Dedifferentiated amniotic fluid mesenchymal stem cell (primary cell): ENCODE results near the gene PRX.
A peak's percentile ranks its signal among the peaks of the same experiment; 100 is the strongest.
"Not testable (repeated sequence)": the region's sequence is repeated elsewhere in the genome, so short reads cannot be mapped to it uniquely, and the experiment has no call there.

ENCODE experiments used
- DNase-seq: peaks from one replicate; pipeline ENCODE4 v3.0.0-alpha.2; 2016; ENCODE audit errors: extremely low spot score

The PRX gene

GRCh38 chr19:40413291-40413845 is at the start of gene PRX:
TSS of gene PRX (minus strand) at chr19:40413378. CDS start at chr19:40407932, 5,446 bp downstream.
- no peak for DNase-seq

DNA sequence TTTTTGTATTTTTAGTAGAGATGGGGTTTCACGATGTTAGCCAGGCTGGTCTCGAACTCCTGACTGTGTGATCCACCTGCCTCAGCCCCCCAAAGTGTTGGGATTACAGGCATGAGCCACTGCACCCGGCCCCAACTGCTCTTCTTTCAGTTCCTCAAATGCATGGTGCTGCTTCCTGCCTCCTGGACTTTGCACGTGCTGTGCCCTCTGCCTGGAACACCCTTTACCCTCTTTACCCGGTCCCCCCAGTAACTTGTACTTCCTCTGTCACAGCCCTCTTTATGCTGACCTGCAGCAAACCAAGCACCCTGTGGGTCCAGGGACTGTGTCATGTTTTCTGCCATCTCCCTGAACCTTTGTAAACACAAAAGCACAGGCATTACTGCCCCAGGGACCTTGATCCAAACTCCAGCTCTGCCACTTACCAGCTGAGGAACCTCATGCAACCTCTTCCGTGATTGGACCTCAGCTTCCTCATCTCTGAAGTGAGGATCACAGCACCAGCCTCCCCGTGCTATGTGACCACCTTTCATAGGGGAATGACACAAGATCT is 48.6 kb upstream of the PRX start:
- DNase-seq, result no peak

GRCh38 chr19:40460185-40460584 is 47.0 kb upstream of the PRX start:
- no peak for DNase-seq

DNA sequence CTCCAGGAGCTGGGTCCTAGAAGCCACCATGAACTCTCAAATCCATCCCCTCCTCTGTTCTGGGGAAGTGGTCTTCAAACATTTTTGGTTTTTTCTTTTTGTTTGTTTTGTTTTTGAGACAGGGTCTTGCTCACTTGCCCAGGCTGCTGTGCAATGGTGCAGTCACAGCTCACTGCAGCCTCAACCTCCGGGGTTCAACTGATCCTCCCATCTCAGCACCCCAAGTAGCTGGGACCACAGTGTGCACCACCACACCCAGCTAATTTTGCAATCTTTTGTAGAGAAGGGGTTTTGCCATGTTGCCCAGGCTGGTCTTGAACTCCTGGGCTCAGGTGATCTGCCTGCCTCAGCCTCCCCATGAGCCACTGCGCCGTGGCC is 45.4 kb upstream of the PRX start:
- DNase-seq, result no peak

DNA sequence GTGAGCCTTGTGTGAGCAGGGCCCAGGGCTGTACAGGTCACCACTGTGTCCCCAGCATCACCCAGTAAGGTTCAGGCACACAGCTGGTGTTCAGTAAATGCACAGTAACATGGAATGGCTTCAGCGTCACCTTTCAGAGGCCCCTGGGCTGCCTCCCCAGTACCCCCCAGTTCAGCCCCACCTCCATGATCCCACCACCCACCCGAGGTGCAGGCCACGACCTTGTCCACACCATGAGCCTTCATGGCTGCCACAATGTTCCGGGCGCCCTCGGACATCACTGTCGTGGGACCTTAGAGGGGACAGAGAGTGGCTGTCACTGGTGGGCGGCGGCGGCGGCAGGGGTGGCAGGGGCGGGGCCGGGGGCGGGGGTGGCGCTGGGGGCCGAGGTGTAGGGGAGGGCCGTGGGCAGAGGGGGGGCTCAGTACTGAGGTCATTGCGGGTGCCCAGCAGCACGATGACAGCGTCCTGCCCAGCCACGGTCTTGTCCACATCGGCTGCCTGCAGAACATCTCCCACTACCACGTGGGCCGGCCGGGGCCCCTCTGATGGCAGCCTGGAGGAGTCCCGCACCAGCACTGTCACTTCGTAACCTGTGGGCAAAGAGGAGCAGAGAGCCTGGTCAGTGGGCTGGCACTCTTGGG is 44.9 kb upstream of the PRX start:
- no peak for DNase-seq

DNA sequence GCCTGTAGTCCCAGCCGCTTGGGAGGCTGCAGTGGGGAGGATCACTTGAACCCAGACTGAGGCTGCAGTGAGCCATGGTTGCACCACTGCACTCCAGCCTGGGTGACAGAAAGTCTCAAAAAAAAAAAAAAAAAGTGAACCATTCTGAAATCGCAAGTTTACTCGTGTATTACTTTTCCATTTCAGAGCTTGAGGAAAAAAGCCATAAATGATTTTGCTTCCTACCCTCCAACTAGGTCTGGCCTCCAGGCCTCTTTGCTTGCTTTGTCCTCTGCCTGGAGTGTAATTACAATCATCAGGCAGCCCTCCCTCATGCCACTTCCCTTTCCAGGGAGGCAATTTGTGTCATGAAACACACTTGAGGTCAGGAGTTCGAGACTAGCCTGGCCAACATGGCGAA is 43.9 kb upstream of the PRX start:
- no peak for DNase-seq

DNA sequence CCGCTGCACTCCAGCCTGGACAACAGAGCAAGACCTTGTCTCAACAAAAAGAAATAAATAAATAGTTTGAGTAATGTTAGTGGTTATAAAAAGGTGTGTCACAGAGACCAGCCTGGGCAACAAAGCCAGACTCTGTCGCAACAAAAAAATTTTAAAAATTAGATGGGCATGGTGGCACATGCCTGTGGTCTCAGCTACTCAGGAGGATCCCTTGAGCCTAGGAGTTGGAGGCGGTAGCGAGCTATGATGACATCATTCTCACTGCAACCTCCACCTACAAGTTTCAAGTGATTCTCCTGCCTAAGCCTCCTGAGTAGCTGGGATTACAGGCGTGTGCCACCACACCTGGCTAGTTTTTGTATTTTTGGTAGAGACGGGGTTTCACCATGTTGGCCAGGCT is 40.8 kb upstream of the PRX start:
- DNase-seq, result not testable (repeated sequence)

DNA sequence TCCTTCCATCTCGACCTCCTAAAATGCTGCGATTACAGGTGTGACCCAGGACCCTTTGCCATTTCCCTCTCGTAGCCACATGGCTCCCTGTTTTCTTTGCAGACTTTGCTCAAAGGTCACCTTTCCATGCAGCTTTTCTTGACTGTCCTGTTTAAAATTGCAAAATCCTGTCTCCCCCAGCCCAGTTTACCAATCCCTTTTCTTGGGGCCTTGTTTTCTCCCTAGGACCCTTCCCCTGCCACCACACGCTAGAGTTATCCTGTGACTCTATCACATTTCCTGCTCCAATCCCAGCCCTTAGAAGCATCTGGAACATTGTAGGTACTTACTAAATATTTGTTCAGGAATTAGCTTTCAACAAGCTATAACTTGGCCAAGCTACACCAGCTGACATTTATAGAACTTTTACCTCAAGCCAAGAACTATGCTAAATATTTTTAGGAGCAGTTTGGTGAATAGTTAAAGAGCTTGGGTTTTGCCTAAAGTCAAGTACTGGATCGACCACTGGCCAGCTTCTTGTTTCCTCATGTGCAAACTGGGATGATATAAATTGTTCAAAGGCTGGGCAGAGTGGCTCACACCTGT is 40.1 kb upstream of the PRX start:
- no peak for DNase-seq

GRCh38 chr19:40452016-40452415 is 38.8 kb upstream of the PRX start:
- DNase-seq, result no peak

GRCh38 chr19:40450664-40451063 is 37.5 kb upstream of the PRX start:
- no peak for DNase-seq

- DNase-seq, result no peak
Observed at GRCh38 chr19:40449506-40449905, 36.3 kb upstream of the PRX start.

- DNase-seq, result no peak
Observed at GRCh38 chr19:40446263-40446784, 33.1 kb upstream of the PRX start.

DNA sequence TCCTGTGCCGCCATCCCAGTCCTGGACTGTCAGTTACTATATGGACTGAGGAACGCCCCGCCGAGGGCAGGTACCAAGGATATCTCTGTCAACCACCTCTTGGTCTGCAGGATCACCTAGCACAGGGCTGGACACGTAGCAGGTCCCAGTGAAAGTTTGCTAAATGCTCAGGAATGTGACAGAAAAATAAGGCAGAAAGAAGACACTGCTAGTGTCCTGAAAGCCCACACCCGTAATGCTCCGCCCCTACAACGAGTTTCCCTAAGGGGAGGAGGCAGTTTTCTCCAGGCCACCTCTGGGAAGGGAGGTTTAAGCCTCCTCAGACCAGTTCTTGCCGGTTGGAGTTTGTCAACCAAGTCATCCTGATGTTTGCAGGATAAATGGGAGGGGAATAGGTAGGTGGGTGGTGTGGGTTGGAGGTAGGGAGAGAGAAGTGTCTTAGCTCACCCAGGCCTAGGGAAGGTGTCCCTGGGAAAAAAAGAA is 32.6 kb upstream of the PRX start:
- DNase-seq, result no peak

GRCh38 chr19:40444825-40445312 is 31.7 kb upstream of the PRX start:
- no peak for DNase-seq

DNA sequence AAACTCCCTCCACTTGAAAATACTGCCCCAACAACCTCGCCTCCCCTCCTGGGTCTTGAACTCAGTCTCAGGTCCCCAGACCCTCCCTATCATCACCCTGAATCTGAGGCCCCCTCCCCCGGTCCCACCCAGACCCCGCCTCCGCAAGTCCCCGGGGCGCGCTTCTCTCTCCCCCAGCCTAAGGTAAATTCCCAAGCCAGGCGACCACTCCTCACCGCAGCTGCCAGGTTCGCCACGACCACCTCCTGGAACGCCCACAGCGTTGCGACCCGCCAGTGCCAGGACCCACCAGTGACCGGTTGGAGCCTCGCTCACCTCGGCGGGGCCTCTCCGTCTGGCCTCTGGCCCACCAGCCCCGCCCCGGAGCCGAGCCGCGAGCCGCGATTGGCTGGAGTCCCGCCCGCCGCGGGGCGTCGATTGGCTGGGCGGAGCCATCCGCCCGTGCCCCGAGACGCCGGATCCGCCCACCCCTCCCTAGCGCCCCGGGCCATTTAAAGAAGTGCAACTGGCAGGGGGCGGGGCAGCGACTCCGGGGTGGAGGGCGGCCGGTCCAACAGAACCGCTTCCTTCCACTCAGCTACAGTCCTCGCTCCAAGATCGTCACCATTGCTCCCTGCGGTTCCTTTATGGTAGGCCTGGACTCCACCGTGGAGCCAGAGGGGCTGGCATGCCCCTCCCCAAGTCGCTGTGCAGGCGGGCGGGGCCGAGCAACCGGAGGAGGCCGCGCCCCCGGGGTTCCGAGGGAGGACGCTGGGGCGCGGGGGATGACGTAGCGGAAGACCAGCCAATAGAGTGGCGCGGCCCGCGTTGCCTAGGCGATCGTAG is 31.0 kb upstream of the PRX start, which contains the start of gene SERTAD3:
SERTAD3 (minus strand) TSS at position 336 of the 825 bp plus-strand sequence. CDS start 2,255 bp downstream, outside the sequence.
- DNase-seq, result peak; percentile 94

DNA sequence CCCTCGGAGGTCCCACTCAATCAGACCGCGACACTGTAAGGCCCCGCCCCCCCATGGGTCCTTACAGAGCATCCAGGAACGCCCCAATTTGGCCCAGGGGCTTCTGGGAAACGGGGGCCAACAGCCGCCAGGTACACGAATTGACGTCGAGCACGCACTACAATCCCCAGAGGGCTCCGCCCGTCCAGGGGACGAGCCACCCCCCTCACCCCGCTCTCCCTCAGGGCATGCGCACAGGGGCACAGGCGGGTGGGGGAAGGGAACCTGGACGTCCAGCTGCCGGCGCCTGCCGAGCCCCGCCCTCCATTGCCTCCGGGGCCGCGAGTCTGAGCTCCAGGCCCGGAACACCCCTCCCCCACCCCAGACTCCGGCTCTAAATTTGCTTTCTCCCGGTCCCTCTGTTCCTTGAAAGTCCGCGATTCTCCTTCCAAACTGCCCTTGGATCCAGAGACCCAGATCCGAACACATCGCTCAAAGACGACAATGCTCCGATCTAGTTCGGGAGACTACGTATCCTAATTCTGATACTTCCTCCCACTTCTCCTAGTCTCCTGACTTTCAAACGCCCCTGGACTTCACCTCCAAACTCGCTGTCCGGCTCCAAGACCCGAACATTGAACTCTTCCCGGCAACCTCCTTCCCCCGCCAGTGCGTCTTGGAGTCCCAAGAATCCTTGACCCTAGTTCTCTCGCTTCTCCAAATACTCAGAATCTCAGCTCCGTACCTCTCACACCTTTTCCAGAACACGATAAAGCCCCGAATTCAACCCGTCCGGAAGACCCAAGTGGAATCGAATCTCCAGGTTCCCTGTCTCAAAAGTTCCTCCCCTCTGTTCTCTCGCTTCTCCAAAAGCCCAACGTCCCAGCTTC is 30.2 kb upstream of the PRX start:
- DNase-seq, result peak; percentile 99

DNA sequence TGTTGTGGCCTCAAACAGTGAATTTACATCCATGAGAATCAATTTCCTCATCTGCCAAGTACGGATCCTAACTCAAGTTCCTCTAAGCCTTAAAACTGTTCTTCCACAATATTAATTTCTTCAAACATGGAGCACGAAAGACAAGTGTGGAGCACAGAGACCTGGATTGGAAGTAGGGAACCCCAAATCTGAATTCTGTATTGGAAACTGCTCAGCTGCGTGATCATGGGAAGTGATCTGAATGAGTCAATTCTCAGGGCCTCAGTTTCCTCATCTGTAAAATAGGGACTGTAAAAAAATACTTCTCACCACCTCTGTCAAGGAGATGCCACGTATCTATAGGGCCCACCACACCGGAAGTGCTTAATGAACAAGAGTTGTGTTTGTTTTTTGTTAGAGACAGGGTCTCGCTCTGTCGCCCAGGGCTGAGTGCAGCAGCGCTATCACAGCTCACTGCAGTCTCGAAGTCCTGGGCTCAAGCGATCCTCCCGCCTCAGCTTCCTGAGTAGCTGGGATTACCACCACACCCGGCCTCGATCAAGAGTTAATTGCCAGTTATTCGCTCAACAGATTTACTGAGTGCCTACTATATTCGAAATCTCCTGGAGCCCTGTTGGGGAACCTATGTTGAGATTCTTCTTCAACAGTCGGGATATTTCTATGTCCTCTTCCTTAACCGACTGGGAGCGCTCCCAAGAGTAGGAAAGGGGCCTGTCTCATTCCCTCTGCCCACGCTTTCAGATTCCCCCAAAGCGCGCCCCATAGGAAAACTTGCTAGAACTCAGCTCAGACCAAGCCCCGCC is 29.4 kb upstream of the PRX start:
- DNase-seq, result no peak

DNA sequence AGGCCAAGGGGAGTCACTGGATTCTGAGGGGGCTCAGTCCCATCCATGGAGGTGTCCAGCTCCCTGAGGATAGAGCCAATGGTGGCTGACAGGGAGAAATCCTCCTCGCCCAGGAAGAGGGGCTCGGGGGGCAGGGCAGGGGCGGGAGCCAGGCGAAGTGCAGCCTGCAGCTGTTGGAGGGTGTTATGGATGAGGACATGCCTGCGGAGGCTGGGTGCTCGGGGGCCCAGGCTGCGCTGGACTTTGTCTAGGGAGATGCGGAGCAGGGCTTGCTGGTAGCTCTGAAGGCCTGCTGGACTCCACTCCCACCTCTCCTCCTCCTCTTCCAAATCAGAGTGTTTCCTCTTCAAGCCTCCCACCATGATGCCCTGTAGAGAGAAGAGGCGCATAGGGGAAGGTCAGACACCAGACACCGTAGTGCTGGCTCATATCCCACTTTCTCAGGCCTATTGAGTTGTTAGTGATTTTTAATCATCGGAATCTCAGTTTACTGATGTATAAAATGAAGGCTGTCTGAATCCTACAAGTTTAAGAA is 28.6 kb upstream of the PRX start:
- DNase-seq, result no peak

- no peak for DNase-seq
Observed at GRCh38 chr19:40438284-40438683, 25.1 kb upstream of the PRX start.
